Measurements from ENCODE around the gene SLCO1A2. TPM values are rescaled to one million over a fixed set of nuclear protein-coding genes. Genes with fewer than 3 reads are reported as not detected.

SLCO1A2 gene
- polyA plus RNA-seq, 1 donor (not counting 4 experiments of a cell fraction or from before 2014, with no cell fraction given), result not detected

DNA sequence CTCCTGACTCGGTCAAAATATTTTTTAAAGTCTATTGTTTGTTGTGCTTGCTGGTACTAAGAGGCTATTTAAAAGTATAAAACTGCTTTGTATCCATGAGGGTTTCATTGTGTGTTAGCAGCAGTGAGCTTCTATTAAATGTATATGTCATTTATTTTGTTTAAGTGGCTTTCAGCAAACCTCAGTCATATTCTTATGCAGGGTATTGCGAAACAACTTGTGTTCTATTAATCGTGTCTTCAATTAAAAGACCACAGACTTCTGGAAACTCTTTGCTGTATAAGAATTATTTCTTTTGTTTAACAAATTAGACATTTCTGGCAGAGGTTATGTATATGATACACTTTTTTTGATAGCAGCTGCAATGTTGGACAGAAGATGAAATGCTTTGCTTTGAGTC, 44.5 kb upstream of the SLCO1A2 start:
- Histone ChIP-seq H3K9me1 (ENCODE audit: control insufficient read depth, extremely low read depth, insufficient read depth, low read length) (no peaks in the 10 kb centered on the region), H3K9ac (ENCODE audit: control insufficient read depth, extremely low read depth, insufficient read depth, low read length) (no peak overlapping the region), H3K4me1 (ENCODE audit: control insufficient read depth, extremely low read depth, insufficient read depth, low read length) (no peaks in the 10 kb centered on the region), H3K27ac (ENCODE audit: control insufficient read depth, insufficient read depth, low read length) (no peak overlapping the region), H3K4me3 (ENCODE audit: control insufficient read depth in 2 of 3, extremely low read depth in 1 of 3, insufficient read depth in 2 of 3, low read depth in 1 of 3, low read length in 3 of 3) (no peak overlapping the region), H3K9me3 (ENCODE audit: control insufficient read depth, low read depth, low read length) (no peaks in the 10 kb centered on the region), H2AFZ (ENCODE audit: control insufficient read depth, low read length) (no peak overlapping the region), H3K4me2 (ENCODE audit: control insufficient read depth, extremely low read depth, insufficient read depth, low read depth, low read length) (no peak overlapping the region), H3K27me3 (ENCODE audit: control insufficient read depth, extremely low read depth, insufficient read depth, low read length) (no peaks in the 10 kb centered on the region), H4K20me1 (ENCODE audit: control insufficient read depth, extremely low read depth, insufficient read depth, low read length) (no peaks in the 10 kb centered on the region), H3K36me3 (ENCODE audit: control insufficient read depth in 2 of 2, extremely low read depth in 1 of 2, insufficient read depth in 2 of 2, low read length in 2 of 2) (no peaks in the 10 kb centered on the region), H3K79me2 (ENCODE audit: control insufficient read depth, insufficient read depth, low read length) (no peaks in the 10 kb centered on the region)
- DNase-seq (ENCODE audit: low read depth, low spot score) (no peak), FAIRE-seq (no peak)
- dilution Hi-C loops (cut with MboI; ENCODE audit: extremely low pct_ligation_motif_present, low sequenced_read_pairs), result no loop called here
- TF ChIP-seq, protein P1, sequence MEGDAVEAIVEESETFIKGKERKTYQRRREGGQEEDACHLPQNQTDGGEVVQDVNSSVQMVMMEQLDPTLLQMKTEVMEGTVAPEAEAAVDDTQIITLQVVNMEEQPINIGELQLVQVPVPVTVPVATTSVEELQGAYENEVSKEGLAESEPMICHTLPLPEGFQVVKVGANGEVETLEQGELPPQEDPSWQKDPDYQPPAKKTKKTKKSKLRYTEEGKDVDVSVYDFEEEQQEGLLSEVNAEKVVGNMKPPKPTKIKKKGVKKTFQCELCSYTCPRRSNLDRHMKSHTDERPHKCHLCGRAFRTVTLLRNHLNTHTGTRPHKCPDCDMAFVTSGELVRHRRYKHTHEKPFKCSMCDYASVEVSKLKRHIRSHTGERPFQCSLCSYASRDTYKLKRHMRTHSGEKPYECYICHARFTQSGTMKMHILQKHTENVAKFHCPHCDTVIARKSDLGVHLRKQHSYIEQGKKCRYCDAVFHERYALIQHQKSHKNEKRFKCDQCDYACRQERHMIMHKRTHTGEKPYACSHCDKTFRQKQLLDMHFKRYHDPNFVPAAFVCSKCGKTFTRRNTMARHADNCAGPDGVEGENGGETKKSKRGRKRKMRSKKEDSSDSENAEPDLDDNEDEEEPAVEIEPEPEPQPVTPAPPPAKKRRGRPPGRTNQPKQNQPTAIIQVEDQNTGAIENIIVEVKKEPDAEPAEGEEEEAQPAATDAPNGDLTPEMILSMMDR (optimal IDR thresholded peaks at IDR 0.05 in 1 of 3, IDR thresholded peaks at IDR 0.05 in 1 of 3, conservative IDR thresholded peaks at IDR 0.05 in 1 of 3; ENCODE audit: extremely low read depth in 1 of 3, insufficient read depth in 2 of 3, low read length in 3 of 3), result no peak
- no peak for TF ChIP-seq EZH2 (IDR thresholded peaks at IDR 0.05; ENCODE audit: low read length)

DNA sequence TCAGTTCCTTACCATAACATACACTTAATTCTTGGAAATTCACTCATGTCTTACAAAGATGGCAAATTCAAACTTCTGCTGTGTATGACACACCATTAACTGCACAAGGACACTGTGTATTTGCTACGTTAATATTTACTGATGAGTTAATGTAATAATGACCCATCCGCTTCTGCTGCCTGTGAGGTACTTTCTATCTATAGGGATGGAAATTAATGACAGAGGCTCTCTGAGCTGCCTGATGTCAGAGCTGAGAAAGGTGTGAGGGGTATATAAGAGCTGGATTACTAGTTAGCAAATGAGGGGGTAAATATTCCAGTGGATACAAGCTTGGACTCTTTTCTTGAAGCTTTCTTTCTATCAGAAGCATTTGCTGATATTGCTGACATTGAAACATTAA, 37.9 kb upstream of the SLCO1A2 start, which contains the start of gene IAPP:
IAPP (plus strand) TSS at position 301 of the 400 bp plus-strand sequence. CDS start 450 bp downstream, outside the sequence.
- H2AFZ ChIP-seq (ENCODE audit: control insufficient read depth, low read length), result no peak within 1 kb of the TSS
- FAIRE-seq (no peak), DNase-seq (ENCODE audit: low read depth, low spot score) (no peak)
- H3K9me1 ChIP-seq (ENCODE audit: control insufficient read depth, extremely low read depth, insufficient read depth, low read length), result no peaks in the 10 kb centered on the region
- H4K20me1 ChIP-seq (ENCODE audit: control insufficient read depth, extremely low read depth, insufficient read depth, low read length), result no peaks in the 10 kb centered on the region
- H3K9ac ChIP-seq (ENCODE audit: control insufficient read depth, extremely low read depth, insufficient read depth, low read length), result no peak within 1 kb of the TSS
- dilution Hi-C loops (cut with MboI; ENCODE audit: extremely low pct_ligation_motif_present, low sequenced_read_pairs), result no loop called here
- no peak within 1 kb of the TSS for H3K4me3 ChIP-seq (ENCODE audit: control insufficient read depth in 2 of 3, extremely low read depth in 1 of 3, insufficient read depth in 2 of 3, low read depth in 1 of 3, low read length in 3 of 3)
- no peaks in the 10 kb centered on the region for H3K4me1 ChIP-seq (ENCODE audit: control insufficient read depth, extremely low read depth, insufficient read depth, low read length)
- H3K36me3 ChIP-seq (ENCODE audit: control insufficient read depth in 2 of 2, extremely low read depth in 1 of 2, insufficient read depth in 2 of 2, low read length in 2 of 2), result no peaks in the 10 kb centered on the region
- H3K27ac ChIP-seq (ENCODE audit: control insufficient read depth, insufficient read depth, low read length), result no peak within 1 kb of the TSS
- no peak within 1 kb of the TSS for H3K4me2 ChIP-seq (ENCODE audit: control insufficient read depth, extremely low read depth, insufficient read depth, low read depth, low read length)
- H3K27me3 ChIP-seq (ENCODE audit: control insufficient read depth, extremely low read depth, insufficient read depth, low read length), result no peaks in the 10 kb centered on the region
- H3K9me3 ChIP-seq (ENCODE audit: control insufficient read depth, low read depth, low read length), result no peaks in the 10 kb centered on the region
- TF ChIP-seq EZH2 (IDR thresholded peaks at IDR 0.05; ENCODE audit: low read length), result no peak
- TF ChIP-seq, protein P1 (optimal IDR thresholded peaks at IDR 0.05 in 1 of 3, IDR thresholded peaks at IDR 0.05 in 1 of 3, conservative IDR thresholded peaks at IDR 0.05 in 1 of 3; ENCODE audit: extremely low read depth in 1 of 3, insufficient read depth in 2 of 3, low read length in 3 of 3), result no peak
- no peaks in the 10 kb centered on the region for H3K79me2 ChIP-seq (ENCODE audit: control insufficient read depth, insufficient read depth, low read length)

Data from keratinocyte (primary cell).